K562 (cell line): Measurements from ENCODE around the gene SAMD14. TPM values are rescaled to one million over a fixed set of nuclear protein-coding genes. Genes with fewer than 3 reads are reported as not detected.

Experiments
- ARID3B ChIP-seq: fragments of 250-450 bp; sonication (Bioruptor Pico); IDR thresholded peaks from 2 replicates; pipeline ENCODE4 v1.4.0; 2020; ENCODE audit warnings: borderline replicate concordance
- DACH1 ChIP-seq: fragments of 450-650 bp; IDR thresholded peaks from 2 replicates; pipeline ENCODE4 v1.6.1; 2018; ENCODE audit not compliant: partially characterized antibody
- HSF4 ChIP-seq: fragments of 250-450 bp; sonication (Bioruptor Pico); IDR thresholded peaks from 2 replicates; pipeline ENCODE4 v2.1.2; 2022; ENCODE audit warnings: mild to moderate bottlenecking, moderate library complexity, borderline replicate concordance
- KLF16 ChIP-seq: IDR thresholded peaks from 2 replicates; pipeline ENCODE4 v1.6.1; 2016; ENCODE audit warnings: antibody characterized with exemption
- POU5F1 ChIP-seq: fragments of 150-350 bp; IDR thresholded peaks from 2 replicates; pipeline ENCODE4 v1.6.1; 2014; ENCODE audit warnings: borderline replicate concordance, low read length, low read depth, mild to moderate bottlenecking; ENCODE audit not compliant: partially characterized antibody
- SIX5 ChIP-seq, 2 experiments: IDR thresholded peaks; 2 replicates each; pipeline ENCODE4 v1.6.1; 2011; ENCODE audit warnings: low read length in 2 of 2, borderline replicate concordance in 1 of 2, low read depth in 1 of 2, mild to moderate bottlenecking in 1 of 2, moderate library complexity in 1 of 2; ENCODE audit not compliant: insufficient read depth in 1 of 2
- THAP7 ChIP-seq: fragments of 250-450 bp; sonication (Bioruptor Pico); IDR thresholded peaks from 2 replicates; pipeline ENCODE4 v1.5.0; 2021
- UBTF ChIP-seq, 2 experiments: IDR thresholded peaks; 2 replicates each; pipeline ENCODE4 v1.6.1; 2012; ENCODE audit warnings: improper control_type of control experiment in 2 of 2, low read depth in 2 of 2, low read length in 2 of 2, borderline replicate concordance in 1 of 2
- USF2 ChIP-seq: sonication (generic); formaldehyde crosslinking; IDR thresholded peaks from 2 replicates; pipeline ENCODE4 v1.5.0; 2020; ENCODE audit warnings: missing genetic modification reagents
- ZFP36 ChIP-seq: fragments of 150-350 bp; IDR thresholded peaks from 2 replicates; pipeline ENCODE4 v1.6.1; 2018; ENCODE audit warnings: low read length, low read depth; ENCODE audit not compliant: partially characterized antibody
- ZNF277 ChIP-seq: fragments of 250-450 bp; sonication (Bioruptor Pico); IDR thresholded peaks from 2 replicates; pipeline ENCODE4 v1.8.0; 2022; ENCODE audit warnings: inconsistent platforms, mild to moderate bottlenecking, moderate library complexity, borderline replicate concordance
- ZNF311 ChIP-seq: fragments of 250-450 bp; sonication (Bioruptor Pico); IDR thresholded peaks from 2 replicates; pipeline ENCODE4 v1.4.0; 2020; ENCODE audit warnings: mild to moderate bottlenecking, moderate library complexity
- ZNF41 ChIP-seq: fragments of 250-450 bp; sonication (Bioruptor Pico); conservative IDR thresholded peaks from 2 replicates; pipeline ENCODE4 v1.4.0; 2020; ENCODE audit warnings: mild to moderate bottlenecking
- ZNF431 ChIP-seq: sonication (generic); formaldehyde crosslinking; IDR thresholded peaks from 2 replicates; pipeline ENCODE4 v1.8.0; 2022; ENCODE audit warnings: mild to moderate bottlenecking, missing genetic modification reagents
- ZNF707 ChIP-seq: fragments of 250-450 bp; sonication (Bioruptor Pico); conservative IDR thresholded peaks from 2 replicates; pipeline ENCODE4 v1.8.0; 2022; ENCODE audit warnings: inconsistent platforms, mild to moderate bottlenecking, moderate library complexity
- ZNF785 ChIP-seq: fragments of 250-450 bp; sonication (Bioruptor Pico); IDR thresholded peaks from 2 replicates; pipeline ENCODE4 v1.4.0; 2020; ENCODE audit warnings: mild to moderate bottlenecking
- polyA plus RNA-seq, 8 experiments: library from polyadenylated mRNA; depleted of rRNA in 4 of 8; stranded (reverse) in 5 of 8; unstranded in 3 of 8; fragments of >200 nt; fragmentation: Nextera tagmentation in 2 of 8; fragmentation: Illumina TruSeq in 1 of 8; extraction: Ambion mirVana in 2 of 8; extraction: Trizol in 1 of 8; gene quantifications; 2 replicates each; pipeline versions ENCODE4 v1.2.1 to v1.2.3, GENCODE V29; 2011 to 2014; ENCODE audit warnings: inconsistent platforms in 1 of 8, missing spikeins in 1 of 8
- total RNA-seq, 7 experiments: library from RNA; depleted of rRNA in 6 of 7; stranded (reverse); fragments of >200 nt in 6 of 7; fragmentation: Illumina TruSeq in 2 of 7; extraction: Trizol in 2 of 7; gene quantifications; 2 replicates each; pipeline versions ENCODE4 v1.2.1 to v1.2.3, GENCODE V29; 2011 to 2021; ENCODE audit warnings: low replicate concordance in 1 of 7

Gene SAMD14
- total and polyA plus RNA-seq, 9 of the 15 experiments (the other 6 are each of a cell fraction or from before 2014, with no cell fraction given), result 0.04 to 0.07 TPM; not detected in 7

GRCh38 chr17:50079334-50080095 lies 50.4 kb downstream of the SAMD14 start (continued):
- TF ChIP-seq ZNF707, result no peak
- TF ChIP-seq ZFP36, result peak; percentile 9
- no peak for TF ChIP-seq ZNF785 (CRISPR knock-in tag)
- TF ChIP-seq POU5F1, result no peak
- TF ChIP-seq UBTF (IDR thresholded peaks at IDR 0.05; ENCODE audit: borderline replicate concordance in 1 of 2, low read depth in 2 of 2, low read length in 2 of 2), result 0 out of 4 replicates have a peak, but pooled peaks of 1 of the 2 experiments have one; percentile 15
- no peak for TF ChIP-seq ZNF41 (CRISPR knock-in tag)
- 0 out of 2 replicates have a peak, but pooled peaks have one; percentile 29 for TF ChIP-seq ZNF431
- no peak for TF ChIP-seq ARID3B
- peak; percentile 67; the same call in 1 of the 2 replicates for TF ChIP-seq KLF16
- no peak for TF ChIP-seq USF2
- TF ChIP-seq THAP7, result no peak
- no peak for TF ChIP-seq ZNF311
- TF ChIP-seq HSF4 (CRISPR knock-in tag), result no peak
- TF ChIP-seq DACH1, result no peak
- TF ChIP-seq ZNF277 (CRISPR knock-in tag), result no peak
- no peak for TF ChIP-seq SIX5 (IDR thresholded peaks at IDR 0.05; ENCODE audit: borderline replicate concordance in 1 of 2, insufficient read depth in 1 of 2, low read depth in 1 of 2, low read length in 2 of 2)
